Natural killer cell (primary cell): Measurements from ENCODE around the gene SIK3. TPM values are rescaled to one million over a fixed set of nuclear protein-coding genes. Genes with fewer than 3 reads are reported as not detected.

Experiments
- ATAC-seq, 3 donors: fragments of 150-1000 bp in 2 of 3; fragments of 200-7000 bp in 1 of 3; cut with Tn5 transposase; 1 replicate in 1 of 3; 2 replicates in 2 of 3; pipeline ENCODE4 v1.10.0; 2021; ENCODE audit warnings: mild to moderate bottlenecking in 2 of 3, moderate library complexity in 2 of 3
- DNase-seq, 2 donors: peaks; one replicate each; pipeline versions ENCODE4 v3.0.0 to v3.0.0-alpha.2; 2013 to 2021; ENCODE audit warnings: mixed read lengths in 1 of 2
- H3K27ac ChIP-seq: one replicate; pipeline ENCODE4 v1.5.1; 2013; ENCODE audit warnings: mild to moderate bottlenecking, low read length
- H3K27me3 ChIP-seq: one replicate; pipeline ENCODE4 v1.6.1; 2013; ENCODE audit warnings: low read length; ENCODE audit not compliant: control insufficient read depth, insufficient read depth
- H3K36me3 ChIP-seq: one replicate; pipeline ENCODE4 v1.6.1; 2013; ENCODE audit warnings: low read length; ENCODE audit not compliant: control insufficient read depth, insufficient read depth
- H3K4me1 ChIP-seq: one replicate; pipeline ENCODE4 v1.6.1; 2013; ENCODE audit warnings: low read length; ENCODE audit not compliant: control insufficient read depth, insufficient read depth
- H3K4me3 ChIP-seq: one replicate; pipeline ENCODE4 v1.5.1; 2013; ENCODE audit warnings: low read length
- H3K9me3 ChIP-seq: one replicate; pipeline ENCODE4 v1.6.1; 2013; ENCODE audit warnings: low read length; ENCODE audit not compliant: control insufficient read depth, insufficient read depth
- H3K27ac Mint-ChIP-seq, 2 donors: one replicate each; pipeline ENCODE4 v1.8.0; 2022; ENCODE audit warnings: mild to moderate bottlenecking in 2 of 2, mixed read lengths in 2 of 2, moderate library complexity in 1 of 2
- H3K27me3 Mint-ChIP-seq, 2 donors: one replicate each; pipeline ENCODE4 v1.8.0; 2022; ENCODE audit warnings: low read depth in 2 of 2, mixed read lengths in 2 of 2
- H3K36me3 Mint-ChIP-seq: one replicate; pipeline ENCODE4 v1.8.0; 2022; ENCODE audit warnings: mixed read lengths
- H3K4me1 Mint-ChIP-seq, 2 donors: one replicate each; pipeline ENCODE4 v1.8.0; 2022; ENCODE audit warnings: mixed read lengths in 2 of 2
- H3K4me3 Mint-ChIP-seq: one replicate; pipeline ENCODE4 v1.8.0; 2022; ENCODE audit warnings: mild to moderate bottlenecking, moderate library complexity, mixed read lengths
- H3K9me3 Mint-ChIP-seq, 2 donors: one replicate each; pipeline ENCODE4 v1.8.0; 2022; ENCODE audit warnings: mixed read lengths in 2 of 2
- CTCF ChIP-seq: fragments of 200-600 bp; IDR thresholded peaks from one replicate; pipeline ENCODE4 v1.8.0; 2022; ENCODE audit warnings: antibody characterized with exemption
- WGBS: methylation state at CpG from one replicate; pipeline ENCODE4 v1.1.7; 2013; ENCODE audit warnings: missing lambda C conversion rate; ENCODE audit not compliant: insufficient coverage; 5-methylcytosine and 5-hydroxymethylcytosine counted together
- intact Hi-C: fragments of 100-400 bp; cut with micrococcal nuclease; formaldehyde crosslinking; loops from one replicate; pipeline ENCODE4 v1.14.2; 2022
- total RNA-seq, 4 donors: library from RNA; stranded (reverse); fragments of 120-200 nt in 1 of 4; gene quantifications; one replicate each; pipeline versions ENCODE4 v1.2.3 to v1.2.4, GENCODE V29; 2013 to 2022

SIK3 gene
- total RNA-seq, 3 donors from 2014 or later (not counting 1 experiment from before 2014, with no cell fraction given) = 71.6 to 120 (median 119) TPM

DNA sequence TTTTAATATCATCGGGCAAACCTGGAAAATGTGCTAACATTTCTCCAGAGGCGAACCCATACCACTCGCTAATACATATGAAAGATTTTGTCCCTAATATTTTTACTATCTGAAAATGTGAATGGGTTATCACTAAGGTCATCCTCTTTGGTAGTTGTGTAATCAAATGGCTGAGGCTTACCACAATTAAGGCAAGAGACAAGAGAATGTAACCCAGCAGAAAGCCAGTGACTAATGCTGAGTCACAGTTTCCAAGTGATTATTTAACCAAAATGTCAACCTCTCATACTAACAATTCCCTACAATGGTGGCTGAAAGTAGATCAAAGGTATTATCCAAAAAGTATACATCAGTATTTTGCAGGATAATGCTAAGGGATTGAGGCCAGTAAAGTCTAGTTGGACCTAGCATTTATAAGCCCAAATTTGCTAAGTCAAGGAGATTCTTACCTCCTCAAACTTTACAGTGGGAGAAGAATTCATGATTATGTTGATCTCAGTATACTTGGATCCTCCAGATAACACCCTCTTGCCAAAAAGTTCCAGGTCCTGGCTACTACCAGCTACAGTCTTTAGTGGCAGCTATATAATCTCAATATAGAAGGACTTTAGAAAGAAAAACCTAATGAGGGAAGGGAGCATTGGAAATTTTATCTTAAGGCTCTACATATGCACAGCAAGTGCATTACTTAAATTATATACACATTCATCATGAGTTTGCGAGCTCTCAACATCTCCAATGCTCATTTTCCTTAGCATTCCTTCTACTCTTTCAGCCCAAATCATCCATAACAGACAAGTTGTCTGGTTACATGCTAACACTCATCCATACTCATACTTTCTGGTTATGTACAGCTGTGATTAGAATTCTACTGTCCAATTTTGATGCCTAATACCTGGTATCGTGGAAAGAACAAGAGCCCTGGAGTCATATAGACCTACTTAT lies 25.4 kb downstream of the SIK3 start:
- WGBS = 99% methylated on average over 4 of the region's 5 CpGs
- Mint-ChIP-seq H3K9me3 (no peaks in the 10 kb centered on the region), H3K36me3 (no peaks in the 10 kb centered on the region), H3K27me3 (no peaks in the 10 kb centered on the region), H3K27ac (peak overlapping the region; percentile 29 to 70), H3K4me3 (no peak overlapping the region), H3K4me1 (peaks cover 62 to 68% of the 10 kb centered on the region in 2 donors)
- Histone ChIP-seq H3K4me1 (peaks cover 25% of the 10 kb centered on the region), H3K27ac (no peak overlapping the region), H3K4me3 (no peak overlapping the region), H3K27me3 (no peaks in the 10 kb centered on the region), H3K36me3 (no peaks in the 10 kb centered on the region), H3K9me3 (no peaks in the 10 kb centered on the region)
- intact Hi-C loops = no loop called here
- no peak for TF ChIP-seq CTCF
- DNase-seq (peak in 1 of 2 donors; percentile 35), ATAC-seq (peak; percentile 69 to 76 (median 76))

DNA sequence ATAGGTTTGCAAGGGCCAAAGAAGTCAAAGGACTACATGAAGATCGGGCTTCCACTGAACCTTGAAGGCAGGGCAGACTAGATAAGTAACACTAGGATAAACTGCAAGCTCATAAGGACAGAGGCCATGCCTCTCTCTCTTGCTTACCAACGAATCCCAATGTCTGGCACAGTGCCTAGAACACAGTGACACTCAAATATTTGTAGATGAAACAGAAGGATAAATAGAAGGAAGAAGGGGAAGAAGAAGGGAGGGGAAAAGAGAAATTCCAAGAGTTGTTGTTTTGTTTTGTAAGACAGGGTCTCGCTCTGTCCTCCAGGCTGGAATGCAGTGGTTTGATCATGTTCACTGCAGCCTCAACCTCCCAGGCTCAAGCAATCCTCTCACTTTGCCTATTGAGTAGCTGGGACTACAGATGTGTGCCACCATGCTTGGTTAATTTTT lies 26.9 kb downstream of the SIK3 start:
- no peak for TF ChIP-seq CTCF
- no peaks in the 10 kb centered on the region for H3K9me3 Mint-ChIP-seq
- peaks cover 21% of the 10 kb centered on the region for H3K4me1 ChIP-seq
- no peak overlapping the region for H3K4me3 Mint-ChIP-seq
- H3K36me3 Mint-ChIP-seq = no peaks in the 10 kb centered on the region
- no peak overlapping the region for H3K27ac ChIP-seq
- peaks cover 61 to 69% of the 10 kb centered on the region in 2 donors for H3K4me1 Mint-ChIP-seq
- peak overlapping the region in 1 of 2 donors; percentile 49 for H3K27ac Mint-ChIP-seq
- no peaks in the 10 kb centered on the region for H3K9me3 ChIP-seq
- WGBS = 82% methylated on average over 3 of the region's 3 CpGs
- no peaks in the 10 kb centered on the region for H3K36me3 ChIP-seq
- H3K4me3 ChIP-seq = no peak overlapping the region
- no peaks in the 10 kb centered on the region for H3K27me3 Mint-ChIP-seq
- DNase-seq (no peak), ATAC-seq (no peak)
- intact Hi-C loops = no loop called here
- H3K27me3 ChIP-seq = no peaks in the 10 kb centered on the region

DNA sequence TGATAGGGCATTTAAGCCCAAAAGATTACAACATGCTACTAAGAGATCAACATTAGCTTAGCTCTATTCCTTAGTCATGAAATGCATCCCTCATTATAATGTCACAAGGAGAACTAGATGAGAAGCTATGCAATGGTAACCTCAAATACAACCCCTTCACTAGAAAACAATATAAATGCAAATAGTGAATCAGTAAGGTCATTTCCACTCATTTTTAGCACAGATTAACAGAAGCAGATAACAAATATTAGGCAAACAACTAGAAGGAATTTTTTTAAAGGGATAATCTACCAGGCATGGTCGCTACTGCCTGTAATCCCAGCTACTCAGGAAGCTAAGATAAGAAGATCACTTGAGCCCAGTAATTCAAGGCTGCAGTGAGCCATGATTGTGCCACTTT lies 28.2 kb downstream of the SIK3 start:
- H3K36me3 ChIP-seq = no peaks in the 10 kb centered on the region
- intact Hi-C loops = no loop called here
- WGBS = 94% methylated on average over 1 of the region's 1 CpG
- no peak overlapping the region for H3K27ac ChIP-seq
- Mint-ChIP-seq H3K9me3 (no peaks in the 10 kb centered on the region), H3K27me3 (no peaks in the 10 kb centered on the region), H3K4me3 (no peak overlapping the region), H3K36me3 (no peaks in the 10 kb centered on the region), H3K4me1 (peaks cover 61 to 70% of the 10 kb centered on the region in 2 donors), H3K27ac (peak overlapping the region in 1 of 2 donors; percentile 19)
- peaks cover 17% of the 10 kb centered on the region for H3K4me1 ChIP-seq
- H3K27me3 ChIP-seq = no peaks in the 10 kb centered on the region
- DNase-seq = no peak
- no peak for TF ChIP-seq CTCF
- ATAC-seq = no peak
- no peaks in the 10 kb centered on the region for H3K9me3 ChIP-seq
- H3K4me3 ChIP-seq = no peak overlapping the region
